GM12878 (cell line): ENCODE results near the gene CELF2. TPM values are rescaled to one million over a fixed set of nuclear protein-coding genes. Genes with fewer than 3 reads are reported as not detected.

Experiments used
- ATF7 ChIP-seq: fragments of 450-650 bp; IDR thresholded peaks from 2 replicates; pipeline ENCODE4 v1.6.1; 2016; ENCODE audit warnings: low read depth, mild to moderate bottlenecking
- BRCA1 ChIP-seq: IDR thresholded peaks from 2 replicates; pipeline ENCODE4 v1.6.1; 2011; ENCODE audit warnings: low read depth, low read length, improper control_type of control experiment
- E2F8 ChIP-seq: fragments of 450-650 bp; IDR thresholded peaks from 2 replicates; pipeline ENCODE4 v1.6.1; 2018; ENCODE audit warnings: mild to moderate bottlenecking, low read depth, moderate library complexity; ENCODE audit not compliant: partially characterized antibody
- ESRRA ChIP-seq: IDR thresholded peaks from 2 replicates; pipeline ENCODE4 v1.6.1; 2012; ENCODE audit warnings: mild to moderate bottlenecking, low read length, improper control_type of control experiment
- ETV6 ChIP-seq, 2 experiments: fragments of 450-650 bp in 1 of 2; IDR thresholded peaks in 1 of 2; conservative IDR thresholded peaks in 1 of 2; 2 replicates each; pipeline ENCODE4 v1.6.1; 2014; ENCODE audit warnings: antibody characterized with exemption in 1 of 2, borderline replicate concordance in 1 of 2, low read depth in 1 of 2, mild to moderate bottlenecking in 1 of 2, moderate library complexity in 1 of 2
- GABPA ChIP-seq: IDR thresholded peaks from 2 replicates; pipeline ENCODE4 v1.6.1; 2014; ENCODE audit warnings: antibody characterized with exemption, low read depth, mild to moderate bottlenecking, inconsistent platforms
- GATAD2B ChIP-seq: fragments of 450-650 bp; conservative IDR thresholded peaks from 2 replicates; pipeline ENCODE4 v1.6.1; 2017; ENCODE audit warnings: low read depth, mild to moderate bottlenecking, moderate library complexity
- IKZF2 ChIP-seq, 2 experiments: fragments of 450-650 bp; IDR thresholded peaks; 2 replicates each; pipeline ENCODE4 v1.6.1; 2017; ENCODE audit warnings: mild to moderate bottlenecking in 2 of 2, moderate library complexity in 2 of 2
- KDM1A ChIP-seq: fragments of 200-600 bp; sonication (generic); IDR thresholded peaks from 2 replicates; pipeline ENCODE4 v1.6.1; 2016; ENCODE audit warnings: borderline replicate concordance
- POLR2A ChIP-seq: IDR thresholded peaks from 2 replicates; pipeline ENCODE4 v1.6.1; 2011; ENCODE audit warnings: low read depth, mild to moderate bottlenecking, low read length
- RB1 ChIP-seq: fragments of 450-650 bp; formaldehyde crosslinking; IDR thresholded peaks from 2 replicates; pipeline ENCODE4 v1.6.1; 2017; ENCODE audit warnings: mild to moderate bottlenecking, borderline replicate concordance
- SIN3A ChIP-seq: IDR thresholded peaks from 2 replicates; pipeline ENCODE4 v1.6.1; 2012; ENCODE audit warnings: low read depth, low read length, improper control_type of control experiment
- SUZ12 ChIP-seq: fragments of 200-600 bp; sonication (generic); IDR thresholded peaks from one replicate; pipeline ENCODE4 v1.6.1; 2018; ENCODE audit warnings: antibody characterized with exemption, mild to moderate bottlenecking; ENCODE audit not compliant: unreplicated experiment
- TCF3 ChIP-seq: IDR thresholded peaks from 2 replicates; pipeline ENCODE4 v1.6.1; 2012; ENCODE audit warnings: low read depth, mild to moderate bottlenecking, low read length, borderline replicate concordance; ENCODE audit not compliant: insufficient read depth
- TCF7 ChIP-seq: IDR thresholded peaks from 2 replicates; pipeline ENCODE4 v1.6.1; 2014; ENCODE audit warnings: antibody characterized with exemption, borderline replicate concordance
- ZNF622 ChIP-seq: fragments of 450-650 bp; IDR thresholded peaks from 2 replicates; pipeline ENCODE4 v1.6.1; 2017; ENCODE audit warnings: mild to moderate bottlenecking, inconsistent platforms
- polyA plus RNA-seq, 11 experiments: library from polyadenylated mRNA; depleted of rRNA in 4 of 11; unstranded in 6 of 11; stranded (reverse) in 5 of 11; fragments of >200 nt; fragmentation: Nextera tagmentation in 4 of 11; fragmentation: Illumina TruSeq in 1 of 11; extraction: Ambion mirVana in 4 of 11; extraction: Trizol in 1 of 11; gene quantifications; 1 replicate in 1 of 11; 2 replicates in 10 of 11; pipeline versions ENCODE4 v1.2.1 to v1.2.3, GENCODE V29; 2011 to 2016; ENCODE audit warnings: inconsistent platforms in 2 of 11, missing spikeins in 2 of 11, low read depth in 1 of 11
- total RNA-seq, 4 experiments: library from RNA; depleted of rRNA in 3 of 4; stranded (reverse); fragments of >200 nt in 3 of 4; fragmentation: Illumina TruSeq in 1 of 4; extraction: Trizol in 1 of 4; gene quantifications; 2 replicates each; pipeline versions ENCODE4 v1.2.1 to v1.2.3, GENCODE V29; 2013 to 2021
- TF ChIP-seq, protein P1 (sequence below): IDR thresholded peaks from 2 replicates; pipeline ENCODE4 v1.6.1; 2011; ENCODE audit warnings: low read depth, mild to moderate bottlenecking, low read length, moderate library complexity, borderline replicate concordance; ENCODE audit errors: extremely low read depth
- TF ChIP-seq, protein P2 (sequence below): fragments of 450-650 bp; IDR thresholded peaks from 2 replicates; pipeline ENCODE4 v1.6.1; 2017; ENCODE audit warnings: mild to moderate bottlenecking, moderate library complexity
- TF ChIP-seq, protein P3 (sequence below): IDR thresholded peaks from 2 replicates; pipeline ENCODE4 v1.6.1; 2012; ENCODE audit warnings: low read length, inconsistent platforms

Gene CELF2
- total and polyA plus RNA-seq, 10 of the 15 experiments (the other 5 are each of a cell fraction or from before 2014, with no cell fraction given), result 20.8 to 129 (median 86.3) TPM

DNA sequence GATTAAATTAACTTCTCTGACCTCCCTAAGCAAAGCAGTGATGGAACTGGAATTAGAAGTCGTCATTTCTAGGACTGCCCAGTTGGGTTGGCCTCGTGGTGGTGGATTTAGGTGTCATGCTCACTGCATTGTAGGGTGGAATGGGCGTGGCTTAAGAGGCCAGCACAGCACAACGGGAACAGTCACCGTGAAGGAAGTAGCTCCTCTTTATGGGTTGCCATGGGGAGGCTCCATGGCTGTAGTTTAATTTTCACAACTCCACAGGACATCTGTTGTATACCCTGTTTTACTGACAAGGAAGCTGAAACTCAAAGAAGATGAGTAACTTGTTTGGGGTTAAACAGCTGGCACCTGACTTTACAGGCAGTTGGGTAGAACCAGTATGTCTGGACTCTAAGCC lies 208.3 kb downstream of the CELF2 start (continued):
- TF ChIP-seq, protein P1, sequence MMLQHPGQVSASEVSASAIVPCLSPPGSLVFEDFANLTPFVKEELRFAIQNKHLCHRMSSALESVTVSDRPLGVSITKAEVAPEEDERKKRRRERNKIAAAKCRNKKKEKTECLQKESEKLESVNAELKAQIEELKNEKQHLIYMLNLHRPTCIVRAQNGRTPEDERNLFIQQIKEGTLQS, result no peak
- TF ChIP-seq KDM1A (no peak), GATAD2B (no peak), ZNF622 (no peak), ETV6 (conservative IDR thresholded peaks at IDR 0.05 in 1 of 2, IDR thresholded peaks at IDR 0.05 in 1 of 2; ENCODE audit: borderline replicate concordance in 1 of 2, low read depth in 1 of 2) (no peak), SIN3A (no peak), SUZ12 (no peak), BRCA1 (no peak), ATF7 (no peak), POLR2A (no peak), TCF3 (no peak), RB1 (no peak), E2F8 (no peak), GABPA (no peak), TCF7 (no peak), ESRRA (no peak), IKZF2 (IDR thresholded peaks at IDR 0.05) (peak; percentile 14 to 33; a peak in 2 of 4 replicates)
- TF ChIP-seq, protein P2, sequence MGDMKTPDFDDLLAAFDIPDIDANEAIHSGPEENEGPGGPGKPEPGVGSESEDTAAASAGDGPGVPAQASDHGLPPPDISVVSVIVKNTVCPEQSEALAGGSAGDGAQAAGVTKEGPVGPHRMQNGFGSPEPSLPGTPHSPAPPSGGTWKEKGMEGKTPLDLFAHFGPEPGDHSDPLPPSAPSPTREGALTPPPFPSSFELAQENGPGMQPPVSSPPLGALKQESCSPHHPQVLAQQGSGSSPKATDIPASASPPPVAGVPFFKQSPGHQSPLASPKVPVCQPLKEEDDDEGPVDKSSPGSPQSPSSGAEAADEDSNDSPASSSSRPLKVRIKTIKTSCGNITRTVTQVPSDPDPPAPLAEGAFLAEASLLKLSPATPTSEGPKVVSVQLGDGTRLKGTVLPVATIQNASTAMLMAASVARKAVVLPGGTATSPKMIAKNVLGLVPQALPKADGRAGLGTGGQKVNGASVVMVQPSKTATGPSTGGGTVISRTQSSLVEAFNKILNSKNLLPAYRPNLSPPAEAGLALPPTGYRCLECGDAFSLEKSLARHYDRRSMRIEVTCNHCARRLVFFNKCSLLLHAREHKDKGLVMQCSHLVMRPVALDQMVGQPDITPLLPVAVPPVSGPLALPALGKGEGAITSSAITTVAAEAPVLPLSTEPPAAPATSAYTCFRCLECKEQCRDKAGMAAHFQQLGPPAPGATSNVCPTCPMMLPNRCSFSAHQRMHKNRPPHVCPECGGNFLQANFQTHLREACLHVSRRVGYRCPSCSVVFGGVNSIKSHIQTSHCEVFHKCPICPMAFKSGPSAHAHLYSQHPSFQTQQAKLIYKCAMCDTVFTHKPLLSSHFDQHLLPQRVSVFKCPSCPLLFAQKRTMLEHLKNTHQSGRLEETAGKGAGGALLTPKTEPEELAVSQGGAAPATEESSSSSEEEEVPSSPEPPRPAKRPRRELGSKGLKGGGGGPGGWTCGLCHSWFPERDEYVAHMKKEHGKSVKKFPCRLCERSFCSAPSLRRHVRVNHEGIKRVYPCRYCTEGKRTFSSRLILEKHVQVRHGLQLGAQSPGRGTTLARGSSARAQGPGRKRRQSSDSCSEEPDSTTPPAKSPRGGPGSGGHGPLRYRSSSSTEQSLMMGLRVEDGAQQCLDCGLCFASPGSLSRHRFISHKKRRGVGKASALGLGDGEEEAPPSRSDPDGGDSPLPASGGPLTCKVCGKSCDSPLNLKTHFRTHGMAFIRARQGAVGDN, result no peak
- TF ChIP-seq, protein P3, sequence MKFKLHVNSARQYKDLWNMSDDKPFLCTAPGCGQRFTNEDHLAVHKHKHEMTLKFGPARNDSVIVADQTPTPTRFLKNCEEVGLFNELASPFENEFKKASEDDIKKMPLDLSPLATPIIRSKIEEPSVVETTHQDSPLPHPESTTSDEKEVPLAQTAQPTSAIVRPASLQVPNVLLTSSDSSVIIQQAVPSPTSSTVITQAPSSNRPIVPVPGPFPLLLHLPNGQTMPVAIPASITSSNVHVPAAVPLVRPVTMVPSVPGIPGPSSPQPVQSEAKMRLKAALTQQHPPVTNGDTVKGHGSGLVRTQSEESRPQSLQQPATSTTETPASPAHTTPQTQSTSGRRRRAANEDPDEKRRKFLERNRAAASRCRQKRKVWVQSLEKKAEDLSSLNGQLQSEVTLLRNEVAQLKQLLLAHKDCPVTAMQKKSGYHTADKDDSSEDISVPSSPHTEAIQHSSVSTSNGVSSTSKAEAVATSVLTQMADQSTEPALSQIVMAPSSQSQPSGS, result no peak
